ENCODE measurements around the gene ZNF24.
A peak's percentile ranks its signal among the peaks of the same experiment; 100 is the strongest.

Gene ZNF24

GRCh38 chr18:35343936-35344735, at the start of gene ZNF24:
Gene ZNF24, minus strand, starts transcription at chr18:35344420. Its CDS starts 3,770 bp downstream, at chr18:35340650.
- peak; percentile 85 for DNase-seq (ENCODE audit: low read depth)

- DNase-seq (ENCODE audit: low read depth), result no peak
Measured at GRCh38 chr18:35393716-35394115, 49.5 kb upstream of the ZNF24 start.

DNA sequence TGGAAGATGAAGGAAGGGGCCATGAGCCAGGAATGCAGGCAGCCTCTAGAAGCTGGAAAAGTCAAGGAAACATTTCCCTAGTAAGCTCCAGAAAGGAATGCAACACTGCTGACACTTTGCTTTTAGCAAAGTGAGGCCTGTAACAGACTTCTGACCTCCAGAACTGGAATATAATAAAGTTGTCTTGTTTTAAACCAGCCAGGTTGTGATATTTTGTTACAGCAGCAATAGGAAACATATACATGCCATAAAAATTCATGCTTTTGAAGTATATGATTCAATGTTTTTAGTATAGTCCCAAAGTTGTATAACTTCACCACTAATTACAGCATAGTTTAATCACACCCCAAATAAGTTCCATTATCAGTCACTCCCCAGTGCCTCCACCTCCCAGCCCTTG, 48.2 kb upstream of the ZNF24 start:
- DNase-seq (ENCODE audit: low read depth), result no peak

DNA sequence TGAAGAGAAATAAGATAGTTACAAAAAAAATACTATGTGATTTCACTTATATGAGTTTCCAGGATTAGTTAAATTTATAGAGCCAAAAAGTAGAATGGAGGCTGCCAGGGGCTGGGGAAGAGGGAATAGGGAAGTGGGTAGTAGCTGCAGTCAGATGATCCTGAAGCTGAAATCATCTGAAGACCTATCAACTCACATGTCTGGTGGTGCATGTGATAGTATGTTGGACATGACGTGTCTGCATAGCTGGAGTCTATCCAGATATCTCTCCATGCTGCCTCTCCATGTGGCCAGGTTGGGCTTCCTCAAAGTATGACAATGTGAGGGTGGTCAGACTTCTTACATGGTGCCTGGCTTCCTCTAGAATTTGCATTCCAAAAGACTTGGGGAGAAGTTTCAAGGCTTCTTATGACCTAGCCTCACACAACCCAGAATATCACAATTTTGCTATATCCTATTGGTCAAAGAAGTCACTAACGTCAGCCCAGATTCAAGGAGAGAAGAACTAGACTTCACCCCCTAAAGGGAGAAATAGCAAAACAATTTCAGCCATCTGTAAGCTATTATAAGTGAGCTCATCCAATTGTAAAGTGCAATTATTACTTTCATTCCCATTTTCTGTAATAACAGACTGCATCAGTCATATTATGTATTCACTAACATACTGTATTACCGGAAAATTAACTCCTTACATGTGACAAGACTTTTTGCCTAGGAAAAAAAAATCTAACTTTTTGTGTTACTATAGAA, 46.9 kb upstream of the ZNF24 start:
- no peak for DNase-seq (ENCODE audit: low read depth)

DNA sequence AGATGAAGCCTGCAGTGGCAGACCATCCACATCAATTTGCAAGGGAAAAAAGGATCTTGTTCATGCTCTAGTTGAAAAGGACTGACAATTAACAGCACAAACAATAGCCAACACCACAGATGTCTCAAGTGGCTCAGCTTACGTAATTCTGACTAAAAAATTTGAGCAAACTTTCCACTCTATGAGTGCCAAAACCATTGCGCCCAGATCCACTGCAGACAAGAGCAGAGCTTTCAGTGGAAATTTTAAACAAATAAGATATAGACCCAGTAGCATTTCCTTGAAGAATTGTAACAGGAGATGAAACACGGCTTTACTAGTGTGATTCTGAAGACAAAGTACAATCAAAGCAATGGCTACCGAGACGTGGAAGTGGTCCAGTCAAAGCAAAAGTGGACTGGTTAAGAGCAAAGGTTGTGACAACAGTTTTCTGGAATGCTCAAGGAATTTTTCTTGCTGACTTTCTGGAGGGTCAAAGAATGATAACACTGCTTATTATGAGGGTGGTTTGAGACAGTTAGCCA, 44.9 kb upstream of the ZNF24 start:
- DNase-seq (ENCODE audit: low read depth), result peak; percentile 40

DNA sequence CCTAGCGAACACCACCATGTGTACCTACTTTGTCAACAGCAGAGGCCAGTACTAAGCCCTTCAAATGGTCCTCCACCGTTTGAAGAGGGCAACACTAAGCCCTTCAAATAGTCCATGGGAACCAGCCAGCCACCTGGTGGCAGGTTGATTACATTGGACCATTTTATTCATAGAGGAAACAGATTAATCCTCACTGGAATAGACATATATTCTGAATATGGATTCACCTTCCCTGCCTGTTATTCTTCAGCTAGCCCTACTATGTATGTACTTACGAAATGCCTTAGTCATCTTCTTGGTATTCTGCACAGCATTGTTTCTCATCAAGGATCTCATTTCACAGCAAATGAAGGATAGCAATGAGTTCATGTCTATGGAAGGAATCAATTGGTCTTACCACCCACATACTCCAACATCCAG, 42.9 kb upstream of the ZNF24 start:
- DNase-seq (ENCODE audit: low read depth), result no peak

DNA sequence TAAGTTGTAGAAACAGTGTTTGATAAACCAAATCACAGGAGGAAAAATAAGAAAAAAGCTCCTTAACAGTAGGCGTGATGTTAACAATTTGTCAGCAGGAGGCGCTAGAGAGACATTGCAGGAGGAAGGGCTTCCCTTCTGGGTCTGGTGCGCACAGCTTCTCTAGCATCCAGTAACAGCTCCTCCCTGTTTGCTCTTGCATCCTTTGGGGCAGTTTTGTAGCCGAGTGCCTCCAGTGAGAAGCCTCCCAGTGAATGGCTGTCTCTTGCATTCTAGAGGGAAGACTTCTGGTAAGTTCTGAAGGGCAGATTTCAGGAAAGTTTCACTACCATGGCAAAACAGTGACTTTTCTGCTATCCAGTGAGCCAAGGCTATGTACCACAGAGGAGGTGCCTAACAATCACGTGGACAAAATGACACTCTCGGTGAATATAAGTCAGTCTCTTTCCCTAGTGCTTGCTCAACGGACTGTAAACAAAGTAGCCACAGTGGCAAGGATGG, 42.4 kb upstream of the ZNF24 start:
- DNase-seq (ENCODE audit: low read depth), result peak; percentile 40

DNA sequence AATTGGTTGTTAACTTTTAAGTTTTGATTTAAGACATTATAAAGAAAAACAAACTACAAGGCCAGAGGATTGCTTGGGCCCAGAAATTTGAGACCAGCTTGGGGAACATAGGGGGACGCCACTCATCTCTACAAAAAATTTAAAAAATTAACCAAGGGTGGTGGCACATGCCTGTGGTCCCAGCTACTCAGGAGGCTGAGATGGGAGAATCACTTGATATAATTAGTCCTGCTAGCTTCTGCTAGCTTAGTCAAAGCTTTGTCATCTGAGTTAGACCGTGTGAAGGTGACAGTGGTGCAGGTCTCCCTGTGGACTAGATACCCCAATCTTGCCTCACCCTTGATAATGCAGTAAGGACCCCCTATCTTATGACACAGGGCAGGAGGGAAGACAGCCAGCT, 38.9 kb upstream of the ZNF24 start:
- no peak for DNase-seq (ENCODE audit: low read depth)

DNA sequence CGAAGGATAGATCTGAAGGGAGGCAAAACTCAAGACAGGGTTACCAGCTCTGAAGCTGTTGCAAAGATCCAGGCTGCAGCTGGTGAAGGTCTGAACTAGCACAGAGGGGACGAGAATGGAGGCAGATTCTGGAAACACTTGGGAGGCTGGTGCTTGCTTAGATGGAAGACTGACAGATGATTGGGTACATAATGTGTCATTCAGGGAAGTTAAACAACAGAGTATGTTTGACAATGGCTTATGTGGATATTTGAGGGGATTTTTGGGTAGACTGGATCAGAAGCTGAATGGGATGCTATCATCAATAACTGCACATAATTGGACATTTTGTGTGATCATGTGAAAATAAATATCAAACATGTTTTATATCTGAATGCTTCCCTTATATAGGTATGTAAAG, 35.2 kb upstream of the ZNF24 start:
- no peak for DNase-seq (ENCODE audit: low read depth)

GRCh38 chr18:35378574-35378896, 34.3 kb upstream of the ZNF24 start:
- no peak for DNase-seq (ENCODE audit: low read depth)

DNA sequence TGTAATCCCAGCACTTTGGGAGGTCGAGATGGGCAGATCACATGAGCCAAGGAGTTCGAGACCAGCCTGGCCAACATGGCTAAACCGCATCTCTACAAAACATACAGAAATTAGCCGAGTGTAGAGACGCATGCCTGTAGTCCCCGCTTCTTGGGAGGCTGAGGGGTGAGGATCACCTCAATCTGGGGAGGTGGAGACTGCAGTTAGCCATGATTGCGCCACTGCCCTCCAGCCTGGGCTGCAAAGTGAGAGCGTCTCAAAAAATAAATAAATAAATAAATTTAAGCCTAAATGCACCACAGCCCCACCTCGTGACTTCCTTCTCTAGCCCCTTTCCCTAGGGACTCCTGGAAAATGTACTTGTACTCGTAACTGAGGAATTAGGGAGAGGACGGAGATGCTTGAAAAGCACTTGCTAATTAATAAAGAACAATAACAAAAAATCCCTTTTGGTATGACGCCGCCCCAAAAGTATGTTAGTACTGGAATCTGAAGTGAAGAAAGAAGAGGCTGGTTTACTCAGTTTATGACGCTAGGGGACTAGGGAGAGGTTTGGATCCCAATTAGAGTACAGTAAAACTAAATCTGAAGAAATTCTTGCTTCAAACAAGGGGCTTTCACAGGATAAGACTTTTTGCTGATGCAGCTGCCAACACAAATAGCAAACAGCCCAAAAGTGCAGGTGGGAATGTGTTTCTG, 33.8 kb upstream of the ZNF24 start:
- no peak for DNase-seq (ENCODE audit: low read depth)

DNA sequence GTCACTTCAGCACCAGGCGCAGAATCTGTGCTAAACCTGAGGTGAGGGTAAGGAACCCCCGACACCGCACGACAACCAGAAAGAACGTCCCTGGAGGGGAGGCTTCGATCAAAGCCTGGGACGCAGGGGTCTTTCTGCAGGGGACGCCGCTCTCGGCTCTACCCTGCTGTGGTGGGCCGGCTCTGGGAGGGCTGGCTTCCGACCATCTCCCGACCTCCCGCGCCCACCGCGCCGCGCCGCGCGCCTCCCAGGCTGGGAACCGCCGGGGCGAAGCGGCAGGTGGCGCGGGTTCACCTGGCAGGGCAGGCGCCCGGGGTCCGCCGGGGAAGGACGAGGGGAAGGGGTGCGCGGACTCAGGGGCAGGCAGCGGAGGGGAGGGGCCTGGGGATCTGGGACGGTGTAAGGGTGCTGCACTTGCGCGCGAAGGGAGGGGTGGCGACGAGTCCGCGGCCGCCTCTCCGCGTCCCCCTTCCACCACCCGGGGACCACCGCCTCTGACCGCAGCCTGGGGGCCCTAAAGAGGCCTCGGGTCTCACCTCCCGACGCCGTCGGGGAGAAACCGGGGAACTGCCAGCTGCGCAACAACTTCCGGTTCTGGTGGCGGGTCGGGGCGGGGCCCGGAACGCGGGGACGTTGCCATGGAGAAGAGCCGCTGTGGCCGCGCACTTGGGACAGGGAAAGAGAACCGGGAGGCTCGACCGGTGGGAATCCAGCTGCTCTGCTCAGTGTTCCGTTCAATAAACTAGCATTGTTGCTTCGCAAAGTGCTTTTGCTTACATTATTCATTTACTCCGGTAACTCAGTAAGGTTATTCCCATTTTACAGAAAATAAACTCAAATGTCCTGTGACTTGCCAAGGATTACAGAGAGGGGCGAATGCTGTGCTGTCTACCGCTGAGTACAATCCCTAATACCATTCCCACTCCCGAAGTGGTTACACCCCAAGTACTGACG, 32.8 kb upstream of the ZNF24 start, which contains the start of gene ZNF396:
ZNF396 (minus strand) TSS at position 596 of the 954 bp plus-strand sequence. CDS start 3,045 bp downstream, outside the sequence.
- no peak for DNase-seq (ENCODE audit: low read depth)

- DNase-seq (ENCODE audit: low read depth), result no peak
Measured at GRCh38 chr18:35376393-35376741, 32.1 kb upstream of the ZNF24 start.

DNA sequence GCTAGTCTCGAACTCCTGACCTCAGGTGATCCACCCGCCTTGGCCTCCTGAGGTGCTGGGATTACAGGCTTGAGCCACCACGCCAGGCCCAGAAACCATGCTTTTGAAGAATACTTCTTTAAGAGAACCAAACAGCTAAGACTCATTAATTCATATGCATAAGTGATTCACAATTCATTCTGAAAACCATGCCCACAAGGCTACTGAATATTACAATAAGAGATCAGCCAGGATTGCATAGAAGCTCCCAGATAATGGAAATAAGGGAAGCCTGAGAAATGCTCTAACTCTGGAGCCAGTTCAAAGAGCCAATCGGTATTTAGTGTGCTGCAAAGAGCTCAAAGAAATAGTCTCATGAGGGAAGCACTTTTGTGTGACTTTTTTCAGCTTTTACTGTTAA, 30.5 kb upstream of the ZNF24 start:
- no peak for DNase-seq (ENCODE audit: low read depth)

DNA sequence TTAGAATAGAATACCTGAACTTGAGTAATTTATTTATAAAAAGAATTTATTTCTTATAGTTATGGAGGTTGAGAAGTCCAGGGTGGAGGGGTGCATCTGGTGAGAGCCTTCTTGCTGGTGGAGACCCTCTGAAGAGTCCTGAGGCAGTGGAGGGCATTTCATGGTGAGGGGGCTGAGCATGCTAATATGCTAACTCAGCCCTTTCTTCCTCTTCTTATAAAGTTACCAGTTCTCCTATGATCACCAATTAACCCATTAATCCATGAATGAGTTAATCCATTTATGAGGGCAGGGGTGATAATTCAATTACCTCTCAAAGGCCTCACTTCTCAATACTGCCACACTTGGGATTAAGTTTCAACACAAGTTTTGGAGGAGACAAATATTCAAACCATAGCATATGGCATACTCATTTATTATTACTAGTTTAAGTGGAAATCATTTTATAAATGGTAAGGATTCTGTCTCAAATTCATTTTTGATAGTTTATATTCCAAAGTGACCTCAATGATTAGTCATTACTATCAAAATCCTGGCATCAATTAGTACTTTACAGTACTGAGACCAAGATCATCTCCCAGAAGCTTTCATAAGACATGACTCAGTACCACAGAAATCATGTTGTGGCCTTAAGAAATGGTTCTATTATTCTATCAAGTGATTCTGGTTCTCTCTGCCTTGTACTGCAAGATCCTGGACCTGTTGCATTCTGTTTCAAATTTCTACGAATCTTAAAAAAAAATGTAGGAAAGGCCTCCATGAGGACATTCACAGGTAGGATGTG, 27.4 kb upstream of the ZNF24 start:
- peak; percentile 40 for DNase-seq (ENCODE audit: low read depth)

- no peak for DNase-seq (ENCODE audit: low read depth)
Measured at GRCh38 chr18:35369126-35369525, 24.9 kb upstream of the ZNF24 start.

DNA sequence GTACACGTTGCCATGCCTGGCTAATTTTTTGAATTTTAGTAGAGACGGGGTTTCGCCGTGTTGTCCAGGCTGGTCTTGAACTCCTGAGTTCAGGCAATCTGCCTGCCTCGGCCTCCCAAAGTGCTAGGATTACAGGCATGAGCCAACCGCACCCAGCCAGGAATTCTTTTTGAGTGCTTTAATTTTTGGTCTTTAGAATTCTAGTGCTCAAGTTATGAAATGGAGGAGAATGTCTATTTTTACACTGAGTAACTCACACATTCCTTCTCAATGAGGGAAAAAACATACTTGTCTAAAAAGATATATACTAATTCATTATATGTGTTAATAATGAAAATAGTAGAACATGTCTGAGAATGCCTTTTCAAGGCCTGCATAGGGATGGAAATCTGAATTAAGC, 24.4 kb upstream of the ZNF24 start:
- DNase-seq (ENCODE audit: low read depth), result no peak

- DNase-seq (ENCODE audit: low read depth), result no peak
Measured at GRCh38 chr18:35362531-35362930, 18.3 kb upstream of the ZNF24 start.

DNA sequence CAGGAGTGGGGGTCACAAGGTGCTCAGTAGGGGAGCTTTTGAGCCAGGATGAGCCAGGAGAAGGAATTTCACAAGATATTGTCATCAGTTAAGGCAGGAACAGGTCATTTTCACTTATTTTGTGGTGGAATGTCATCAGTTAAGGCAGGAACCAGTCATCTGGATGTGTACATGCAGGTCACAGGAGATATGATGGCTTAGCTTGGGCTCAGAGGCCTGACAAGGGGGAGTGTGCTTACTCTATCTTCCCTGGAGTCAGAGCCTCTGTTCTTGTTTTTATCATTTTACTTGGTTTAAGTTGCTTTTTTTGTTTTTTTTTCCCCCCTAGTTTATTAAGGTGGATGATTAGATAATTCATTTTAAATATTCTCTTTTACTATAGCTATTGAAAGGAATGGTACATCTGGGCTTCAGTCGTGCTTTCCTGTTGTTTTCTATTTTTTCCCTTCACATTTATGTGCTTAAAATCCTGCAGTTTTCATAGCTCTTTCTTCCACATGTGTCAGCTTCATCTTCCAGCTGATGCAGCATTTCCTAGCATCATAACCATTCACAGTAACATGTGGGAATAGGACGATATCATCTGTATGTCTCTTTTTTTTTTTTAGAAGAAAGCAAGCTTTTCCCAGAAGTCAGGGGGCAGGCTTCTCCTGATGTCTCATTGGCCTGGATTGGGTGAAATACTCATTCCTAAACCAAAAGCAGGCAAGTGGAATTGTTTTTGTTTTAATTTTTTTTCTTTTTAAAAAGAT, 17.5 kb upstream of the ZNF24 start:
- no peak for DNase-seq (ENCODE audit: low read depth)

GRCh38 chr18:35355140-35355618, 11.0 kb upstream of the ZNF24 start:
- peak; percentile 60 for DNase-seq (ENCODE audit: low read depth)
